GM18502 (cell line): Measurements from ENCODE around the gene WNK2.
"Not testable (repeated sequence)": the region's sequence is repeated elsewhere in the genome, so short reads cannot be mapped to it uniquely, and the experiment has no call there.

Experiments used
- ATAC-seq: cut with Tn5 transposase; IDR thresholded peaks from one replicate; pipeline ENCODE4 v1.9.1; 2021; ENCODE audit warnings: mild to moderate bottlenecking; ENCODE audit not compliant: unreplicated experiment, poor library complexity

Gene WNK2

GRCh38 chr9:93347371-93347975 is 163.5 kb downstream of the WNK2 start:
- ATAC-seq: not testable (repeated sequence)

DNA sequence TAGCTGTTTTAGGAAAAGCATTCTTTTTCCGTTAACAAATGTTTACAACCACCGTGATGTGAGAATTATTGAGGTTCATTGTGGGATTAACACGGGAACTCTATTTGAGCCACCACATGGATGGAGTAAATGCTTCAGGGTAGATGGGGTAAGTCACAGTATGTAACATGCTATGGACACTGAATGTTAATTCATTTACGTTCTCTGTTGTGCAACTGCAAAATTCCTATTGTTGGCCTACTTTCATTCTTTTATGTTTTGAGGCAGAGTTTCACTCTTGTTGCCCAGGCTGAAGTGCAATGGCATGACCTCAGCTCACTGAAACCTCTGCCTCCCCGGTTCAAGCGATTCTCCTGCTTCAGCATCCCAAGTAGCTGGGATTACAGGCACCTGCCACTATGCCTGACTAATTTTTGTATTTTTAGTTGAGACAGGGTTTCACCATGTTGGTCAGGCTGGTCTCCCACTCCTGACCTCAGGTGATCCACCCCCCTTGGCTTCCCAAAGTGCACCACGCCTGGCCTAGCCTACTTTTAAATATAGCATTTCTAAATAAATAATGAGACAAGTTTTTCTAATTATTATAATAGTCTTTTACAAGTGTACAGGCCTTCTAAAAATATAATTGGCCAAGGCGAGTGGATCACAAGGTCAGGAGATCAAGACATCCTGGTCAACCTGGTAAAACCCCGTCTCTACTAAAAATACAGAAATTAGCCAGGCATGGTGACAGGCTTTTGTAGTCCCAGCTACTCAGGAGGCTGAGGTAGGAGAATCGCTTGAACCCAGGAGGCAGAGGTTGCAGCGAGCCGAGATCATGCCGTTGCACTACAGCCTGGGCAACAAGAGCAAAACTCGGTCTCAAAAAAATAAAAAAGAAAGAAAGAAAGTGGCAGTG is 169.7 kb downstream of the WNK2 start:
- not testable (repeated sequence) for ATAC-seq

- no peak for ATAC-seq
These were observed 170.5 kb downstream of the WNK2 start for GRCh38 chr9:93354451-93354850.

DNA sequence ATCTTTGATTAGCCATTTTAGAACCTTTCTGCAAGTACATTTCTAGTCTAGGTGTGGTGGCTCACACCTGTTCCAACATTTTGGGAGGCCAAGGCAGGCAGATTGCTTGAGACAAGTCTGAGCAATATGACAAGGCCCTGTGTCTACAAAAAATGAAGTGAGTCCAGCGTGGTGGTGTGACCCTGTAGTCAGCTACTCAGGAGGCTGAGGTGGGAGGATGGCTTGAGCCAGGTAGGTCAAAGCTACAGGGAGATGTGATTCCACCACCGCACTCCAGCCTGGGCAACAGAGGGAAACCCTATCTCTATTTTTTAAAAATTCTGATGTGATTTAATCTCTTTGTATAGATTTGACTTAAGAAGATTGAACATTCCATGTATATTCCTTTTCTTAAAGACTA is 171.9 kb downstream of the WNK2 start:
- no peak for ATAC-seq

DNA sequence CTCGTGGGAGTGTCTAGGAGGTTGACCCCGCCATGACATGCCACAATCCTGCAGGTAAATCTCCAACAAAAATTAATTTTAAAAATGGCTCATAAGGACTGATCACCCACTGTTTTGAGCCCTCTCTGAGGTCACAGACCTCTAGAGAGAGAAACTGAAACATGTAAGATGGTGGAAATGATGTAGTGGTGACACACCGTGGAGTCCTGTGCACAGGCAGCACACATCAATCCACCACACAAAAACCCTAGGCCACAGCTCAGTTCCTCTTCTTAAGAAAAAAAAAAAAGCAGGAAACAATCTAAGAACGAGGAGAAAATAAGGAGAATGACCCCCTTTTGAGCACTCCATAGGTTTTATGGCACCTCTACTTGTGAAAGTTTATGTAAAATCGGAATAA is 173.7 kb downstream of the WNK2 start:
- ATAC-seq: no peak

GRCh38 chr9:93359907-93360306 is 176.0 kb downstream of the WNK2 start:
- not testable (repeated sequence) for ATAC-seq

DNA sequence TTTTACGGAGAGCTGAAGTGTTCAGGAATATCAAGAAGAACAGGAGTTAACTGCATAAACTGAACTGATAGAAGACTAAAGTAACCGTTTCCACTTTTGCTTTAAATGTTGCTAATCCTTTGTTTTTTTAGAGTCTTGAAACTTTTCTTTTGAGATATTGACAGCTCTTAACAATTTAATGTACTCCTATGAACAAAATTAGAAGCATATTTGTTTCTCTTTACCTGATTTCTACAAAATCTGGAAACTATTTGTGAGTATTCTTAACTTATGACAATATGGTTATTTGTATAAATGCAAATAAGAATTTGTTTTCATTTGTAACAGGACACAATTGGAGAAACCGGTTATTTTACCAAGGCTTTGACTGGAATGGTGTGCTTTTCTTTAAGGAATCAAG is 178.1 kb downstream of the WNK2 start:
- no peak for ATAC-seq

DNA sequence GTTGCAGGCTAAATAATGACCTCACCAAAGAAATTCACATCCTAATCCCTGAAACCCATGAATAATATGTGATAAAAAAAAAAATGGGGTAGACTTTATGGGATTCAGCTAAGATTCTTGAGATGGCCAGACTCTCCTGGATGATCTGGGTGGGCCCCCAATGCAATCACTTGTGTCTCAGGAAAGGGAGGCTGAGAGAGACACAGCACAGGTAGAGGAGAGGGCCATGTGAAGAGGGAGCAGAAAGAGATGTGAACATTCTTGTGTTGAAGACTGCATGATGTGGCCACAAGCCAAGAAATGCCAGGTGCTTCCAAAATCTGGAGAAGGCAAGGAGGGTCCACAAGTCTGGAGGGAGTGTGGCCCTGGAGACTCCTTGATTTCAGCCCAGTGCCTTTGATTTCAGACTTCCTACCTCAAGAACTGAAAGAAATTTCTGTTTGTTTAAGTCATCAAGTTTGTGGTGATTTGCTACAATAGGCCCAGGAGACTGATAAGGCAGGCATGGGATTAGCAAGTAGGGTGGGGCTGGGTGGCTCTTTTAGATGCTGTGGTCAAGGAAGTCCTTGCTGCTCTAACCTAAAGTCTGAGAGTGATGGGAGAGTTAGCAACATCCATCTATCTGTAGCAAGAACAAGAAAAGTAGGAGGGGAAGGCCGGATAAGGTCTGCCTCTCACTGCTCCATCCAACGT is 180.9 kb downstream of the WNK2 start:
- no peak for ATAC-seq

- ATAC-seq: no peak
These were observed 181.6 kb downstream of the WNK2 start for GRCh38 chr9:93365427-93366118.

GRCh38 chr9:93366119-93366447 is 182.1 kb downstream of the WNK2 start:
- ATAC-seq: no peak

DNA sequence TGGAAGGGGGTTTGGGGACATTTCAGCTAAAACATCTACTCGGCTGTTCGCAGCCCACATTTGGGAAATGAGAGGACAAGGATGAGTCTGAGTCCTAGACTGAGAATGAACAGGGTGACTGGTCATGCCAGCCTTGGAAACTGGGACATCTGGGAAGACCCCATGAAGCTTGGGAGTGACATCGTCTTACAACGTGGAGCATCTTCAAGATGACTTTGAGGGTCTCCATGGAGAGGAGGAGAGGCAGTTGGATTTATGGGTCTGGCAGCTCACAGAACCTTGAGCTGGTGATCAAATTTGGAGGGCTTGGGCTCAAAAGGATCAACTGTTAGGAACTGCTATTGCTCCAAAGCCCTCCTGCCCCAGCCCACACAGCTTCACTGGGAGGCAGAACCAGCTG is 182.5 kb downstream of the WNK2 start:
- not testable (repeated sequence) for ATAC-seq

DNA sequence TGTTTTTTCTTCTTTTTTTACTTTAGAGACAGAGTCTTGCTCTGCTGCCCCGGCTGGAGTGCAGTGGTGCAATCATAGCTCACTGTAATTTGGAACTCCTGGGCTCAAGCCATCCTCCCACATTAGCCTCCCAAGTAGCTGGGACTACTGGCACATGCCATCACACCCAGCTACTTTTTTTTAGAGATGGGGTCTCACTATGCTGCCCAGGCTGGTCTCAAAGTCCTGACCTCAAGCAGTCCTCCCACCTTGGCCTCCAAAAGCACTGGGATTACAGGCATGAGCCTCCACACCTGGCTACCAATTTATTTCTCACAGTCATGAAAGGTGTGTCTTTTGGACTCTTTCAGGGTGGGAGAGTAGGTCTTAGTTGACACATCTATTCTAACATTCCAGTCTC is 184.5 kb downstream of the WNK2 start:
- ATAC-seq: no peak

- no peak for ATAC-seq
These were observed 185.7 kb downstream of the WNK2 start for GRCh38 chr9:93369686-93370085.
